ENCODE results near the gene POU3F1. TPM values are rescaled to one million over a fixed set of nuclear protein-coding genes. Genes with fewer than 3 reads are reported as not detected.
A peak's percentile ranks its signal among the peaks of the same experiment; 100 is the strongest.

Gene POU3F1
- total and polyA plus RNA-seq, 4 donors: 0.04 to 0.20 (median 0.17) TPM

- Histone ChIP-seq H3K9ac (ENCODE audit: insufficient read depth in 1 of 2, low read length in 2 of 2) (no peak overlapping the region), H3K36me3 (ENCODE audit: control insufficient read depth in 4 of 4, insufficient read depth in 4 of 4, low read length in 4 of 4) (no peaks in the 10 kb centered on the region), H3K27me3 (ENCODE audit: control insufficient read depth in 3 of 3, insufficient read depth in 3 of 3, low read length in 2 of 3) (peaks cover 0 to 22% (median 3%) of the 10 kb centered on the region in 3 donors), H3K4me3 (no peak overlapping the region), H3K9me3 (ENCODE audit: control insufficient read depth in 4 of 4, insufficient read depth in 3 of 4, low read length in 3 of 4) (no peaks in the 10 kb centered on the region), H3K27ac (ENCODE audit: low read depth in 1 of 2, low read length in 1 of 2) (no peak overlapping the region), H3K4me1 (ENCODE audit: control insufficient read depth in 5 of 5, insufficient read depth in 5 of 5, low read length in 5 of 5) (no peaks in the 10 kb centered on the region)
- ATAC-seq (ENCODE audit: insufficient read depth, low FRiP score) (no peak), DNase-seq (no peak)
- 87 to 95% methylated on average over 11 of the region's 11 CpGs for WGBS, 2 donors
- TF ChIP-seq CTCF (IDR thresholded peaks at IDR 0.05; ENCODE audit: control extremely low read depth, extremely low read depth): no peak
These were observed 43.2 kb upstream of the POU3F1 start for GRCh38 chr1:38089712-38090360.

GRCh38 chr1:38088791-38089190 is 42.2 kb upstream of the POU3F1 start:
- Histone ChIP-seq H3K27me3 (ENCODE audit: control insufficient read depth in 3 of 3, insufficient read depth in 3 of 3, low read length in 2 of 3) (peaks cover 0 to 20% (median 3%) of the 10 kb centered on the region in 3 donors), H3K4me3 (no peak overlapping the region), H3K9ac (ENCODE audit: insufficient read depth in 1 of 2, low read length in 2 of 2) (no peak overlapping the region), H3K4me1 (ENCODE audit: control insufficient read depth in 5 of 5, insufficient read depth in 5 of 5, low read length in 5 of 5) (no peaks in the 10 kb centered on the region), H3K36me3 (ENCODE audit: control insufficient read depth in 4 of 4, insufficient read depth in 4 of 4, low read length in 4 of 4) (no peaks in the 10 kb centered on the region), H3K27ac (ENCODE audit: low read depth in 1 of 2, low read length in 1 of 2) (no peak overlapping the region), H3K9me3 (ENCODE audit: control insufficient read depth in 4 of 4, insufficient read depth in 3 of 4, low read length in 3 of 4) (no peaks in the 10 kb centered on the region)
- DNase-seq: no peak
- TF ChIP-seq CTCF (IDR thresholded peaks at IDR 0.05; ENCODE audit: control extremely low read depth, extremely low read depth): no peak
- no peak for ATAC-seq (ENCODE audit: insufficient read depth, low FRiP score)
- 60 to 79% methylated on average over 6 of the region's 6 CpGs for WGBS, 2 donors

GRCh38 chr1:38088366-38088765 is 41.8 kb upstream of the POU3F1 start:
- Histone ChIP-seq H3K27ac (ENCODE audit: low read depth in 1 of 2, low read length in 1 of 2) (no peak overlapping the region), H3K9me3 (ENCODE audit: control insufficient read depth in 4 of 4, insufficient read depth in 3 of 4, low read length in 3 of 4) (no peaks in the 10 kb centered on the region), H3K27me3 (ENCODE audit: control insufficient read depth in 3 of 3, insufficient read depth in 3 of 3, low read length in 2 of 3) (peaks cover 0 to 20% (median 3%) of the 10 kb centered on the region in 3 donors), H3K4me3 (no peak overlapping the region), H3K4me1 (ENCODE audit: control insufficient read depth in 5 of 5, insufficient read depth in 5 of 5, low read length in 5 of 5) (no peaks in the 10 kb centered on the region), H3K36me3 (ENCODE audit: control insufficient read depth in 4 of 4, insufficient read depth in 4 of 4, low read length in 4 of 4) (no peaks in the 10 kb centered on the region), H3K9ac (ENCODE audit: insufficient read depth in 1 of 2, low read length in 2 of 2) (no peak overlapping the region)
- ATAC-seq (ENCODE audit: insufficient read depth, low FRiP score) (no peak), DNase-seq (peak in 1 of 3 donors; percentile 19)
- no peak for TF ChIP-seq CTCF (IDR thresholded peaks at IDR 0.05; ENCODE audit: control extremely low read depth, extremely low read depth)
- WGBS, 2 donors: 51 to 62% methylated on average over 6 of the region's 6 CpGs

- no peak for TF ChIP-seq CTCF (IDR thresholded peaks at IDR 0.05; ENCODE audit: control extremely low read depth, extremely low read depth)
- Histone ChIP-seq H3K27ac (ENCODE audit: low read depth in 1 of 2, low read length in 1 of 2) (no peak overlapping the region), H3K9ac (ENCODE audit: insufficient read depth in 1 of 2, low read length in 2 of 2) (no peak overlapping the region), H3K36me3 (ENCODE audit: control insufficient read depth in 4 of 4, insufficient read depth in 4 of 4, low read length in 4 of 4) (no peaks in the 10 kb centered on the region), H3K4me1 (ENCODE audit: control insufficient read depth in 5 of 5, insufficient read depth in 5 of 5, low read length in 5 of 5) (no peaks in the 10 kb centered on the region), H3K4me3 (no peak overlapping the region), H3K27me3 (ENCODE audit: control insufficient read depth in 3 of 3, insufficient read depth in 3 of 3, low read length in 2 of 3) (peaks cover 0 to 17% (median 3%) of the 10 kb centered on the region in 3 donors), H3K9me3 (ENCODE audit: control insufficient read depth in 4 of 4, insufficient read depth in 3 of 4, low read length in 3 of 4) (no peaks in the 10 kb centered on the region)
- DNase-seq (no peak), ATAC-seq (ENCODE audit: insufficient read depth, low FRiP score) (no peak)
- 90% methylated on average over 9 of the region's 9 CpGs for WGBS, 2 donors
These were observed 41.1 kb upstream of the POU3F1 start for GRCh38 chr1:38087676-38088075.

All from lung (tissue), 12 donors.